K562 (cell line): ENCODE results near the gene DDAH2. TPM values are rescaled to one million over a fixed set of nuclear protein-coding genes. Genes with fewer than 3 reads are reported as not detected.

Experiments
- ARID1B ChIP-seq: fragments of 450-650 bp; IDR thresholded peaks from 2 replicates; pipeline ENCODE4 v1.6.1; 2016; ENCODE audit warnings: antibody characterized with exemption, mild to moderate bottlenecking, inconsistent platforms
- ARNT ChIP-seq, 2 experiments: fragments of 450-650 bp; IDR thresholded peaks; 2 replicates each; pipeline ENCODE4 v1.6.1; 2016; ENCODE audit warnings: mild to moderate bottlenecking in 1 of 2
- CEBPG ChIP-seq, 3 experiments: fragments of 200-800 bp in 1 of 3; sonication (Bioruptor generic) in 1 of 3; sonication (generic) in 1 of 3; formaldehyde crosslinking in 1 of 3; IDR thresholded peaks in 2 of 3; conservative IDR thresholded peaks in 1 of 3; 2 replicates each; pipeline versions ENCODE4 v1.6.1 to v1.8.0; 2016 to 2022; ENCODE audit warnings: missing compliant biosample characterization in 2 of 3, missing genetic modification characterization in 2 of 3, mild to moderate bottlenecking in 1 of 3, missing genetic modification reagents in 1 of 3
- CTBP1 ChIP-seq: fragments of 450-650 bp; IDR thresholded peaks from 2 replicates; pipeline ENCODE4 v1.6.1; 2016; ENCODE audit warnings: borderline replicate concordance
- DEAF1 ChIP-seq: fragments of 450-650 bp; formaldehyde crosslinking; IDR thresholded peaks from 2 replicates; pipeline ENCODE4 v1.4.0; 2020; ENCODE audit warnings: mild to moderate bottlenecking, moderate library complexity
- ELF1 ChIP-seq: fragments of 200-800 bp; sonication (Bioruptor generic); IDR thresholded peaks from 2 replicates; pipeline ENCODE4 v1.6.1; 2016; ENCODE audit warnings: missing genetic modification characterization, missing compliant biosample characterization
- KDM4B ChIP-seq, 2 experiments: fragments of 450-650 bp in 1 of 2; sonication (generic) in 1 of 2; IDR thresholded peaks; 2 replicates each; pipeline ENCODE4 v1.6.1; 2016 to 2017; ENCODE audit warnings: borderline replicate concordance in 2 of 2, antibody characterized with exemption in 1 of 2, low read depth in 1 of 2, mild to moderate bottlenecking in 1 of 2
- SOX6 ChIP-seq: fragments of 450-650 bp; IDR thresholded peaks from 2 replicates; pipeline ENCODE4 v1.6.1; 2014; ENCODE audit warnings: mild to moderate bottlenecking
- TBP ChIP-seq: optimal IDR thresholded peaks from 2 replicates; pipeline ENCODE3; 2011; ENCODE audit warnings: low read depth, low read length, improper control_type of control experiment
- ZMIZ1 ChIP-seq, 2 experiments: fragments of 150-350 bp in 1 of 2; IDR thresholded peaks; 2 replicates each; pipeline ENCODE4 v1.6.1; 2012 to 2016; ENCODE audit warnings: low read depth in 2 of 2, low read length in 2 of 2, mild to moderate bottlenecking in 1 of 2, moderate library complexity in 1 of 2
- ZNF143 ChIP-seq: sonication (generic); formaldehyde crosslinking; IDR thresholded peaks from 2 replicates; pipeline ENCODE4 v1.9.0; 2022; ENCODE audit warnings: mild to moderate bottlenecking, missing genetic modification reagents
- ZNF263 ChIP-seq: sonication (generic); formaldehyde crosslinking; IDR thresholded peaks from 2 replicates; pipeline ENCODE4 v1.8.0; 2022; ENCODE audit warnings: mild to moderate bottlenecking, missing genetic modification reagents, borderline replicate concordance
- ZNF740 ChIP-seq, 3 experiments: fragments of 200-800 bp in 1 of 3; sonication (Bioruptor generic) in 1 of 3; sonication (generic) in 1 of 3; formaldehyde crosslinking in 1 of 3; IDR thresholded peaks; 2 replicates each; pipeline versions ENCODE4 v1.6.1 to v1.8.0; 2016 to 2022; ENCODE audit warnings: mild to moderate bottlenecking in 2 of 3, missing compliant biosample characterization in 2 of 3, missing genetic modification characterization in 2 of 3, missing genetic modification reagents in 1 of 3
- polyA plus RNA-seq, 8 experiments: library from polyadenylated mRNA; depleted of rRNA in 4 of 8; stranded (reverse) in 5 of 8; unstranded in 3 of 8; fragments of >200 nt; fragmentation: Nextera tagmentation in 2 of 8; fragmentation: Illumina TruSeq in 1 of 8; extraction: Ambion mirVana in 2 of 8; extraction: Trizol in 1 of 8; gene quantifications; 2 replicates each; pipeline versions ENCODE4 v1.2.1 to v1.2.3, GENCODE V29; 2011 to 2014; ENCODE audit warnings: inconsistent platforms in 1 of 8, missing spikeins in 1 of 8
- total RNA-seq, 7 experiments: library from RNA; depleted of rRNA in 6 of 7; stranded (reverse); fragments of >200 nt in 6 of 7; fragmentation: Illumina TruSeq in 2 of 7; extraction: Trizol in 2 of 7; gene quantifications; 2 replicates each; pipeline versions ENCODE4 v1.2.1 to v1.2.3, GENCODE V29; 2011 to 2021; ENCODE audit warnings: low replicate concordance in 1 of 7
- TF ChIP-seq, protein P1 (sequence below): sonication (generic); formaldehyde crosslinking; IDR thresholded peaks from 2 replicates; pipeline ENCODE4 v1.8.1; 2023; ENCODE audit warnings: mild to moderate bottlenecking, missing genetic modification reagents, moderate library complexity
- TF ChIP-seq, protein P2 (sequence below): fragments of 250-450 bp; sonication (Bioruptor Pico); IDR thresholded peaks from 2 replicates; pipeline ENCODE4 v1.4.0; 2020; ENCODE audit warnings: borderline replicate concordance

The DDAH2 gene
- total and polyA plus RNA-seq, 9 of the 15 experiments (the other 6 are each of a cell fraction or from before 2014, with no cell fraction given): 1.8 to 45.4 (median 21.4) TPM

GRCh38 chr6:31680226-31681134 is 48.6 kb downstream of the DDAH2 start, which contains the start of gene LY6G5C (continued):
- TF ChIP-seq ARNT (IDR thresholded peaks at IDR 0.05): peak in 1 of 2 experiments; percentile 79; a peak in 2 of 4 replicates
- TF ChIP-seq KDM4B (IDR thresholded peaks at IDR 0.05; ENCODE audit: borderline replicate concordance in 2 of 2, low read depth in 1 of 2): 0 out of 4 replicates have a peak, but pooled peaks of 1 of the 2 experiments have one; percentile 12
- peak; percentile 74 for TF ChIP-seq ZNF263 (CRISPR knock-in tag)
- TF ChIP-seq ZNF143 (CRISPR knock-in tag): 0 out of 2 replicates have a peak, but pooled peaks have one; percentile 12
- TF ChIP-seq, protein P1, sequence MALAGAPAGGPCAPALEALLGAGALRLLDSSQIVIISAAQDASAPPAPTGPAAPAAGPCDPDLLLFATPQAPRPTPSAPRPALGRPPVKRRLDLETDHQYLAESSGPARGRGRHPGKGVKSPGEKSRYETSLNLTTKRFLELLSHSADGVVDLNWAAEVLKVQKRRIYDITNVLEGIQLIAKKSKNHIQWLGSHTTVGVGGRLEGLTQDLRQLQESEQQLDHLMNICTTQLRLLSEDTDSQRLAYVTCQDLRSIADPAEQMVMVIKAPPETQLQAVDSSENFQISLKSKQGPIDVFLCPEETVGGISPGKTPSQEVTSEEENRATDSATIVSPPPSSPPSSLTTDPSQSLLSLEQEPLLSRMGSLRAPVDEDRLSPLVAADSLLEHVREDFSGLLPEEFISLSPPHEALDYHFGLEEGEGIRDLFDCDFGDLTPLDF (CRISPR knock-in tag): no peak
- TF ChIP-seq, protein P2, sequence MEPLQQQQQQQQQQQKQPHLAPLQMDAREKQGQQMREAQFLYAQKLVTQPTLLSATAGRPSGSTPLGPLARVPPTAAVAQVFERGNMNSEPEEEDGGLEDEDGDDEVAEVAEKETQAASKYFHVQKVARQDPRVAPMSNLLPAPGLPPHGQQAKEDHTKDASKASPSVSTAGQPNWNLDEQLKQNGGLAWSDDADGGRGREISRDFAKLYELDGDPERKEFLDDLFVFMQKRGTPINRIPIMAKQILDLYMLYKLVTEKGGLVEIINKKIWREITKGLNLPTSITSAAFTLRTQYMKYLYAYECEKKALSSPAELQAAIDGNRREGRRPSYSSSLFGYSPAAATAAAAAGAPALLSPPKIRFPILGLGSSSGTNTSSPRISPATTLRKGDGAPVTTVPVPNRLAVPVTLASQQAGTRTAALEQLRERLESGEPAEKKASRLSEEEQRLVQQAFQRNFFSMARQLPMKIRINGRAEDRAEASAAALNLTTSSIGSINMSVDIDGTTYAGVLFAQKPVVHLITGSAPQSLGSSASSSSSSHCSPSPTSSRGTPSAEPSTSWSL: no peak
- TF ChIP-seq CEBPG (CRISPR knock-in tag; IDR thresholded peaks at IDR 0.05): 0 out of 2 replicates have a peak, but pooled peaks have one; percentile 30
- no peak for TF ChIP-seq CEBPG (tag; conservative IDR thresholded peaks at IDR 0.05 in 1 of 2, IDR thresholded peaks at IDR 0.05 in 1 of 2)
- 0 out of 2 replicates have a peak, but pooled peaks have one; percentile 8 for TF ChIP-seq SOX6
- 0 out of 2 replicates have a peak, but pooled peaks have one; percentile 51 for TF ChIP-seq CTBP1
- TF ChIP-seq ZMIZ1 (IDR thresholded peaks at IDR 0.05; ENCODE audit: low read depth in 2 of 2, low read length in 2 of 2): peak; percentile 55 to 61; a peak in 2 of 4 replicates
- TF ChIP-seq ELF1 (tag): peak; percentile 66
- 0 out of 2 replicates have a peak, but pooled peaks have one; percentile 7 for TF ChIP-seq ARID1B
- TF ChIP-seq ZNF740 (CRISPR knock-in tag; IDR thresholded peaks at IDR 0.05): peak; percentile 69; the same call in 1 of the 2 replicates
- TF ChIP-seq ZNF740 (tag; IDR thresholded peaks at IDR 0.05): no peak
- peak; percentile 98 for TF ChIP-seq DEAF1 (CRISPR knock-in tag)
- TF ChIP-seq TBP: peak; percentile 32
